Mesenchymal stem cell (in vitro differentiated cells and primary cell): ENCODE results near the gene TSHZ1.

Experiments
- DNase-seq: peaks from one replicate; pipeline ENCODE4 v3.0.0-alpha.2; 2013
- H2AFZ ChIP-seq: one replicate; pipeline ENCODE4 v1.6.1; 2013; ENCODE audit warnings: low read depth, mild to moderate bottlenecking, control low read depth, inconsistent platforms, low read length, moderate library complexity
- H2AK5ac ChIP-seq: 2 replicates; pipeline ENCODE4 v1.6.1; 2013; ENCODE audit warnings: low read length, moderate library complexity, mild to moderate bottlenecking, inconsistent platforms; ENCODE audit not compliant: severe bottlenecking
- H2BK120ac ChIP-seq: one replicate; pipeline ENCODE4 v1.6.1; 2013; ENCODE audit warnings: low read depth, mild to moderate bottlenecking, inconsistent platforms, low read length, moderate library complexity
- H2BK12ac ChIP-seq, 2 experiments: one replicate each; pipeline ENCODE4 v1.6.1; 2013; ENCODE audit warnings: inconsistent platforms in 2 of 2, low read length in 2 of 2, mild to moderate bottlenecking in 2 of 2, moderate library complexity in 2 of 2, control low read depth in 1 of 2
- H2BK15ac ChIP-seq: one replicate; pipeline ENCODE4 v1.6.1; 2013; ENCODE audit warnings: mild to moderate bottlenecking, low read depth, inconsistent platforms; ENCODE audit not compliant: poor library complexity, severe bottlenecking
- H2BK5ac ChIP-seq: 2 replicates; pipeline ENCODE4 v1.6.1; 2013; ENCODE audit warnings: low read depth, mild to moderate bottlenecking, low read length, control low read depth, inconsistent platforms; ENCODE audit not compliant: poor library complexity, severe bottlenecking
- H3K14ac ChIP-seq, 2 experiments: one replicate each; pipeline ENCODE4 v1.6.1; 2013; ENCODE audit warnings: inconsistent platforms in 2 of 2, low read length in 2 of 2, control low read depth in 1 of 2, mild to moderate bottlenecking in 1 of 2, moderate library complexity in 1 of 2
- H3K18ac ChIP-seq, 2 experiments: one replicate each; pipeline ENCODE4 v1.6.1; 2013; ENCODE audit warnings: inconsistent platforms in 2 of 2, low read length in 2 of 2, control low read depth in 1 of 2, low read depth in 1 of 2, mild to moderate bottlenecking in 1 of 2
- H3K23ac ChIP-seq, 2 experiments: one replicate each; pipeline ENCODE4 v1.6.1; 2013; ENCODE audit warnings: inconsistent platforms in 2 of 2, low read length in 2 of 2, mild to moderate bottlenecking in 2 of 2, moderate library complexity in 2 of 2, control low read depth in 1 of 2
- H3K27ac ChIP-seq: 2 replicates; pipeline ENCODE4 v1.5.1; 2013; ENCODE audit warnings: mild to moderate bottlenecking, moderate library complexity, low read length, control low read depth, inconsistent platforms; ENCODE audit not compliant: poor library complexity, severe bottlenecking
- H3K27me3 ChIP-seq, 2 experiments: 2 replicates each; pipeline versions ENCODE4 v1.6.1 to v1.7.0; 2013; ENCODE audit warnings: low read length in 2 of 2, mild to moderate bottlenecking in 2 of 2, moderate library complexity in 2 of 2, control low read depth in 1 of 2, inconsistent platforms in 1 of 2; ENCODE audit not compliant: control insufficient read depth in 1 of 2, insufficient read depth in 1 of 2
- H3K36me3 ChIP-seq, 2 experiments: 2 replicates each; pipeline versions ENCODE4 v1.6.1 to v1.7.0; 2013; ENCODE audit warnings: low read length in 2 of 2, control low read depth in 1 of 2, inconsistent platforms in 1 of 2, low read depth in 1 of 2, mild to moderate bottlenecking in 1 of 2; ENCODE audit not compliant: insufficient read depth in 2 of 2, control insufficient read depth in 1 of 2
- H3K4ac ChIP-seq, 2 experiments: one replicate each; pipeline ENCODE4 v1.6.1; 2013; ENCODE audit warnings: inconsistent platforms in 2 of 2, low read length in 2 of 2, mild to moderate bottlenecking in 2 of 2, moderate library complexity in 2 of 2, control low read depth in 1 of 2, low read depth in 1 of 2
- H3K4me1 ChIP-seq: 2 replicates; pipeline ENCODE4 v1.6.1; 2013; ENCODE audit warnings: low read depth, low read length, control low read depth; ENCODE audit not compliant: control insufficient read depth, insufficient read depth
- H3K4me2 ChIP-seq: 2 replicates; pipeline ENCODE4 v1.6.1; 2013; ENCODE audit warnings: low read length, mild to moderate bottlenecking, inconsistent platforms; ENCODE audit not compliant: poor library complexity, severe bottlenecking
- H3K4me3 ChIP-seq, 2 experiments: 2 replicates each; pipeline versions ENCODE4 v1.5.1 to v1.7.0; 2013; ENCODE audit warnings: low read length in 2 of 2, mild to moderate bottlenecking in 2 of 2, control low read depth in 1 of 2, low read depth in 1 of 2; ENCODE audit not compliant: insufficient read depth in 1 of 2
- H3K79me1 ChIP-seq: replicated peaks from 2 replicates; pipeline ENCODE4 v1.6.1; 2013; ENCODE audit warnings: mild to moderate bottlenecking, control low read depth, low read length, inconsistent platforms; ENCODE audit not compliant: poor library complexity, severe bottlenecking
- H3K9ac ChIP-seq: 2 replicates; pipeline ENCODE4 v1.7.0; 2013; ENCODE audit warnings: mild to moderate bottlenecking, low read length, moderate library complexity
- H3K9me3 ChIP-seq: 2 replicates; pipeline ENCODE4 v1.7.0; 2013; ENCODE audit warnings: mild to moderate bottlenecking, low read length; ENCODE audit not compliant: control insufficient read depth
- H4K8ac ChIP-seq: one replicate; pipeline ENCODE4 v1.6.1; 2013; ENCODE audit warnings: inconsistent platforms, mild to moderate bottlenecking, low read length, moderate library complexity
- H4K91ac ChIP-seq: one replicate; pipeline ENCODE4 v1.6.1; 2013; ENCODE audit warnings: mild to moderate bottlenecking, low read length, inconsistent platforms
- WGBS: methylation state at CpG from one replicate; pipeline ENCODE4 v1.1.7; 2013; ENCODE audit warnings: mixed read lengths; 5-methylcytosine and 5-hydroxymethylcytosine counted together

Gene TSHZ1

GRCh38 chr18:75238100-75238499 lies 27.5 kb downstream of the TSHZ1 start:
- Histone ChIP-seq H3K27ac (no peak overlapping the region), H3K18ac (no peak overlapping the region), H3K9me3 (peaks cover 6% of the 10 kb centered on the region), H3K79me1 (peaks cover 33% of the 10 kb centered on the region), H4K8ac (no peak overlapping the region), H4K91ac (no peak overlapping the region), H3K27me3 (no peaks in the 10 kb centered on the region), H3K23ac (no peak overlapping the region), H3K4me2 (no peak overlapping the region), H3K4me3 (no peak overlapping the region), H2BK15ac (no peak overlapping the region), H2BK120ac (no peak overlapping the region), H3K36me3 (no peaks in the 10 kb centered on the region), H3K4ac (no peak overlapping the region), H2AK5ac (no peak overlapping the region), H2BK5ac (no peak overlapping the region), H2BK12ac (no peak overlapping the region), H2AFZ (no peak overlapping the region), H3K14ac (no peak overlapping the region), H3K4me1 (no peaks in the 10 kb centered on the region), H3K9ac (no peak overlapping the region)
- 95% methylated on average over 13 of the region's 13 CpGs for WGBS
- no peak for DNase-seq

GRCh38 chr18:75238786-75239185 lies 28.2 kb downstream of the TSHZ1 start:
- no peak overlapping the region for H3K14ac ChIP-seq
- H3K27ac ChIP-seq, result no peak overlapping the region
- H3K4me2 ChIP-seq, result no peak overlapping the region
- no peaks in the 10 kb centered on the region for H3K36me3 ChIP-seq
- DNase-seq, result no peak
- no peak overlapping the region for H2BK15ac ChIP-seq
- H3K4me1 ChIP-seq, result no peaks in the 10 kb centered on the region
- no peak overlapping the region for H3K18ac ChIP-seq
- no peak overlapping the region for H2BK5ac ChIP-seq
- H4K91ac ChIP-seq, result no peak overlapping the region
- no peak overlapping the region for H4K8ac ChIP-seq
- H2BK120ac ChIP-seq, result no peak overlapping the region
- no peak overlapping the region for H3K4me3 ChIP-seq
- peaks cover 6% of the 10 kb centered on the region for H3K9me3 ChIP-seq
- no peak overlapping the region for H3K23ac ChIP-seq
- H3K4ac ChIP-seq, result no peak overlapping the region
- no peak overlapping the region for H2BK12ac ChIP-seq
- no peaks in the 10 kb centered on the region for H3K27me3 ChIP-seq
- H3K79me1 ChIP-seq, result peaks cover 31% of the 10 kb centered on the region
- no peak overlapping the region for H3K9ac ChIP-seq
- no peak overlapping the region for H2AFZ ChIP-seq
- WGBS, result 83% methylated on average over 10 of the region's 10 CpGs
- no peak overlapping the region for H2AK5ac ChIP-seq

DNA sequence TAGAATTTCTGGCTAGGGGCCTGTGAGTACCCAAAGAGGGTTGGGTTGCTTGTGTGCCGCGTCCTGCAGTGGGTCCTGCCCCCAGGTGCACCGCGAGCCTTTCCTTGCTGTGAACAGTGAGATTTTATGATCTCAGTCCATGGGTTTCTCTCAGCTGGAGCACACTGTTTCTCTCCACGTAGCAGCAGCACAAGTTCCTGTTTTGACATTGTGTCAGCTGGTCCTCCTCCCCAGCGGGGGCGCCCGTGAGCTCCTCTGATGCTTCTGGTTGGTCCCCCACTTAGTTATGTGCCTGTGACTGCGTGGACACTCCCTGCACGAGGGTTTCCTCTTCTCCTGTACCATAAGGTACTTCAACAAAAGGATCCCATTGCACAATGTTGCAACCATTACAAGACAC lies 29.8 kb downstream of the TSHZ1 start:
- no peak overlapping the region for H3K23ac ChIP-seq
- no peak overlapping the region for H4K91ac ChIP-seq
- no peak overlapping the region for H3K18ac ChIP-seq
- no peak overlapping the region for H2AFZ ChIP-seq
- no peaks in the 10 kb centered on the region for H3K27me3 ChIP-seq
- H2BK120ac ChIP-seq, result no peak overlapping the region
- H3K4me1 ChIP-seq, result no peaks in the 10 kb centered on the region
- no peak overlapping the region for H2BK15ac ChIP-seq
- H3K4me2 ChIP-seq, result no peak overlapping the region
- no peaks in the 10 kb centered on the region for H3K36me3 ChIP-seq
- WGBS, result 97% methylated on average over 10 of the region's 10 CpGs
- no peak overlapping the region for H2AK5ac ChIP-seq
- no peak overlapping the region for H3K9ac ChIP-seq
- no peak overlapping the region for H4K8ac ChIP-seq
- DNase-seq, result no peak
- no peak overlapping the region for H2BK12ac ChIP-seq
- no peak overlapping the region for H3K4ac ChIP-seq
- H3K27ac ChIP-seq, result no peak overlapping the region
- peaks cover 6% of the 10 kb centered on the region for H3K9me3 ChIP-seq
- no peak overlapping the region for H2BK5ac ChIP-seq
- H3K14ac ChIP-seq, result no peak overlapping the region
- peaks cover 31% of the 10 kb centered on the region for H3K79me1 ChIP-seq
- H3K4me3 ChIP-seq, result no peak overlapping the region

GRCh38 chr18:75241705-75242104 lies 31.1 kb downstream of the TSHZ1 start:
- Histone ChIP-seq H3K27me3 (no peaks in the 10 kb centered on the region), H3K23ac (no peak overlapping the region), H3K9ac (no peak overlapping the region), H3K79me1 (peaks cover 27% of the 10 kb centered on the region), H4K91ac (no peak overlapping the region), H3K27ac (no peak overlapping the region), H2BK15ac (no peak overlapping the region), H3K18ac (no peak overlapping the region), H4K8ac (no peak overlapping the region), H2AK5ac (no peak overlapping the region), H2BK5ac (no peak overlapping the region), H3K4ac (no peak overlapping the region), H2BK12ac (no peak overlapping the region), H3K4me1 (no peaks in the 10 kb centered on the region), H2AFZ (no peak overlapping the region), H3K36me3 (no peaks in the 10 kb centered on the region), H3K4me2 (no peak overlapping the region), H3K14ac (no peak overlapping the region), H2BK120ac (no peak overlapping the region), H3K9me3 (peaks cover 6% of the 10 kb centered on the region), H3K4me3 (no peak overlapping the region)
- DNase-seq, result no peak
- WGBS, result no CpG with 5 or more reads among the region's 1 CpG
